Measurements from ENCODE around the gene MTUS2.

Gene MTUS2

GRCh38 chr13:28820099-28821051 lies at the start of gene MTUS2:
TSS of gene MTUS2 (plus strand) at chr13:28820339.
- DNase-seq (ENCODE audit: low spot score): no peak

DNA sequence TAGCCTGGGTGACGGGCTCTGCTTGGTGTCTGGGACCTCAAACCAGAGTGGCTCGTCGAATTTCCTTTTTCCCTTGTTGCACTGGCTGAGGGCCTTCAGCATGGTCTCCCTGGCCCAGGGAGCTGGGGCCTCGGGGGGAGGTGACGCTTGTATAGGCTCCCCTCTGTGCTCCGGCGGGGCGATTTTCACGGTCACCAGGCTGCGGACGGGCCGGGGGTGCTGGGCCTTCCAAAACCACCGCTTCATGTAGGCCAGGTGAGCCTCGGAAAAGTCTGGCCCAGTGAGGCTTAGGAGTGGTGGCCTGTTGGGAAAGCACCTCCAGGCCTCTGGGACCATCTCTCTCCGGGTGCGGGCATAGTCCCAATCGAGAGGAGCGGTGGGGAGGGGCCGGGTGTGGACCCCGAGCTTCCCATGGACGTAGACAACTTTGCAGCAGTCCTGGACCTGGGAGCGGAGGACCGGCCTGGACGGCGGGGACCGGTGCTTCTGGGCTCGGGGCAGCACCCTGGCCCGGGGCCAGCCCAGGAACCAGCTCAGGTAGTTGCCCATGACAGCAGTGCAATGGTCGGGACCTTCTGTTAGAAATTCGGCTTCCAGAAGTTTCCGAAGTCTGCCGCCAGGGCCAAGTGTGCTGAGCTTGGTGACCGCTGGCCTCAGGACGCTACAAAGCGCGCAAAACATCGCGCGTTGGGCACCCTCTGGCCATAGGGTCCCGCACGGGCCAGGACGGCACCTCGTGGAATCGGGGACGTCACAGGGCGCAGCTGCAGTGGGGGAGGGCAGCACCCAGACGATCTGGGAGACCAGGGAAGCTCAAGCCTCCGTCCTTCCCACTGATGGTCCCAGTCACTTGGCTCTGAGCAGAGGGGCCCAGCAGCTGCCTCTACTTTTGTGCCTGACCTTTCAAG lies 41.6 kb upstream of the MTUS2 start:
- no peak for DNase-seq (ENCODE audit: low spot score)

DNA sequence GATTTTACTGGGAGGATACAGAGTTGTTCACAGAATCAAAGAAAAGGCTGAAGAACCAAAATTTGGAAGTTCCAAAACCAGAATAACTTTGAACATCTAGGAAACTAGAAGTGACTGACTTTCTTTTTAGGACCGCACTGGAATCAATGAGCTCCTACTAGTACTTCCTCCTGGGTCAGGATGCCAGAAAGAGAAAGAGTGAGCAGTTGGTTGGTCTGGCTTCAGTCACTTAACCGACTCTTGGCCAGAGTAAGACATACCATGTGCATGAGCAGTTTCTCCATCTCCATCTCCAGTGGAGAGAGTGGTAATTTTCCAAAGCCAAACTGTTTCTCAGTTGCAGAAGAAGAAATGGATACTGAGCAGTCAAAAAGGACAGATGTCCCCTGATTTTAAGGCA lies 27.1 kb upstream of the MTUS2 start:
- peak; percentile 15 for DNase-seq (ENCODE audit: low spot score)

- DNase-seq (ENCODE audit: low spot score): no peak
Measured at GRCh38 chr13:28794396-28794795, 25.7 kb upstream of the MTUS2 start.

GRCh38 chr13:28796938-28797257 lies 23.2 kb upstream of the MTUS2 start:
- no peak for DNase-seq (ENCODE audit: low spot score)

DNA sequence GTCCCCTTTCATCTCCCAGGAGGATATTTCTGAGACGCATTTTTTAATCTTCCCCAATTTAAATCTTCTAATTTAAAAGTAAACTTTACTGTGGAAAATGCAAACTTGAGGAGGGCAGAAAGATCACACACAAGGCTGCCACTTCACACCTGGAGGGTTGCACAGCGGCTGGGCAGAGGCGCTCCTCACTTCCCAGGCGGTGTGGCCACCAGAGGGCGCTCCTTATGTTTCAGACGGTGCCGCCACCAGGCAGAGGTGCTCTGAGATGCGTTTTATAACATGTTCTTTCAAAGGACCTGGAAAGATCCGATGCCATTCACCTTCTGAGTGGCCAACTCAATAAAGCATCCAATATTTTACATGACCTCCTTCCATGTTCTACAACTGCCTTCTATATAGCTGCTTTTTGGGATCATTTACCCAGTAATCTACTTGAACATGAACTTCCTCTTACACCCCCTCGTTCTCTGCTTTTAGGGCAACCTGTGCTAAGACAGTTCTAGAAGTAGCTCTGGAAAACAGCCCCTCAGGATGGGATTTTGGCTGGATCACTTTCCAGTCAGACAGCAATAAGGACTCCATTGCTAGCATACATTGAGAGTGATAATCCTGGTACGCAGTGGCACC lies 14.8 kb upstream of the MTUS2 start:
- peak; percentile 13 for DNase-seq (ENCODE audit: low spot score)

- DNase-seq (ENCODE audit: low spot score): no peak
Measured at GRCh38 chr13:28817204-28817603, 2.9 kb upstream of the MTUS2 start.

DNA sequence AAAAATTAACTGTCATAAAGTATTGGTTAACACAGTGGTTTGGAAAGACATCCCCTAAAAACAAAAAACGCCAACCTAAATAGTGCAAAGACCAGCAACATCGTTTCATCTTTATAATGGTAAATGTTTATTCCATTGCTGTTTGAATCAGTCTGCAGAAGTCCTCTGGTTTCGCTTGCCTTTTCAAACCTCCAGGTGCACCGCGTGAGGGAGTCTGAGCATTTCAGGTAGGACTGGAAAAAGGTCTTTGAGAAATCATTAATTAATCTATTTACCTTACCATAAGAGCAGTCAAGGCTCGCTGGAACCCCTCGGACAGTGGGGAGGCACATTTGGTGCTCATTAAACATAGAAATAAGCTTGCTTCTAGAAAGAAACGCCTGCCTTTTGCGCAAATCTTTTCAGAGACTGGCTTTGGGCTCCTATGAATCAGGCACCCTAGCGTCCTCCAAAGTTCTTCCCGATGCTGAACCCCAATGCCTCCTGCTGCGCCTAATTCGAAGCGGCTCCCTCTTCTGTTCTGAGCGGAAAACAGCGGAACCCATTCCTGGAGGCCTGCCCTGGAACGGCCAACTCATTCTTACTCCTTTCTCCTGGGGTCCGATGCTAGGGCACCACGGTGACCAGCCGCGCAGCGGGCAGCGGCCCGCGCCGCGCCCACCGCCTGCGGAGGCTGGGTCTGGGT lies 951 bp upstream of the MTUS2 start:
- no peak for DNase-seq (ENCODE audit: low spot score)

DNA sequence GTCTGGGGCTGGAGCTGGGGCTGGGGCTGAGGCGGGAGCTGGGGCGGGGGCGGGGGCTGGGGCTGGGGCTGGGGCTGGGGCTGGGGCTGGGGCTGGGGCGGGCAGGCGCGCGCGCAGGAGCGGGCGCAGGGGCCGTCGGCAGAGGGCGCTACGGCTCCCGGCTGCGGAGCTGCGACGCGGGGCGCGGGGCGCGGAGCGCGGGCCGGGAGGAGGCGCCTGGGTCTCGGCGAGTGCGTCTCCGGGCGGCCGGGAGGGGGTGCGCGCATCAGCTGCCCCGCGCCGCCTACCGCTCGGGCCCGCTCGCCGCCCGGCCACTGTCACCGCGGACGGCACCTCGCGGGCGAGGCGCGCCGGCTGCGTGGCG lies 422 bp upstream of the MTUS2 start:
- DNase-seq (ENCODE audit: low spot score): no peak

GRCh38 chr13:28822151-28822550 lies 2.0 kb downstream of the MTUS2 start:
- DNase-seq (ENCODE audit: low spot score): no peak

GRCh38 chr13:28822801-28823200 lies 2.7 kb downstream of the MTUS2 start:
- no peak for DNase-seq (ENCODE audit: low spot score)

DNA sequence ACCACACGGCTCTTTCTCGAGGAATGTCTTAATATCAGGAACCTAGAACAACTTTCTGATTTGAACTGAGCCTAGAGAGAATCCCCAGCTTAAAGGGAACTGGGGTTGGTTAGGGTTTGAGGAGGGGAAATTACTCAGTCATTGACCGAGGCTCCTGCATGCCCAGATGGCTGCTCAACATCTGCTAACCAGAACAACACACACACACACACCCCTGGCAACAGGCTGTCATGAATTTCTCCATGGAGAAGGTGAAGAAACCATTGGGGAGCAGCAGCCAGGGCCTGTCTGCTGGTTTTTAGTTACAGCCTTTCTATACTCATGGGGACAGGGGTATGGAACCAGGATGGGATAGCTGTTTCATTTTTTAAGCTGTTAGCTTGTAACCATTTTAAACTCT lies 5.2 kb downstream of the MTUS2 start:
- no peak for DNase-seq (ENCODE audit: low spot score)

GRCh38 chr13:28826368-28826767 lies 6.2 kb downstream of the MTUS2 start:
- no peak for DNase-seq (ENCODE audit: low spot score)

GRCh38 chr13:28830580-28830979 lies 10.4 kb downstream of the MTUS2 start:
- DNase-seq (ENCODE audit: low spot score): no peak

- no peak for DNase-seq (ENCODE audit: low spot score)
Measured at GRCh38 chr13:28831117-28831516, 11.0 kb downstream of the MTUS2 start.

DNA sequence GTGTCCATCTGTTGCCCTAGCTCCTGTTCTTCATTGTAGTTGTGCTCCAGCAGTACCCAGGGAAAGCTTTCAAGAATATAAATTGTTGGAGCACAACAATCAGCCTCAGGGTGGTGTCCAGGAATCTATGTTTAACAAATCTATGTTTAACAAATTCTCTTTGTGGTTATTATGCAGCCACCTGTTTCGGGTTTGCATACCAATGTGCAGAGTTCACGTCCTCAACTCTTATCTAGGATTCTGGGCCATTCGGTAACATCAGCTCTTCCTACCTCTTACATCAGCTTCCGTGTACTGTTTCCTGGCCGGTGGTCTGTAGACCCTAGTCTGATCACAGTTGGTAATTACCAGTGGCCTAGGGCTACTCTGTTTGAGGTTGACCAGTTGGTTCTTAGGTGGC lies 17.0 kb downstream of the MTUS2 start:
- no peak for DNase-seq (ENCODE audit: low spot score)

DNA sequence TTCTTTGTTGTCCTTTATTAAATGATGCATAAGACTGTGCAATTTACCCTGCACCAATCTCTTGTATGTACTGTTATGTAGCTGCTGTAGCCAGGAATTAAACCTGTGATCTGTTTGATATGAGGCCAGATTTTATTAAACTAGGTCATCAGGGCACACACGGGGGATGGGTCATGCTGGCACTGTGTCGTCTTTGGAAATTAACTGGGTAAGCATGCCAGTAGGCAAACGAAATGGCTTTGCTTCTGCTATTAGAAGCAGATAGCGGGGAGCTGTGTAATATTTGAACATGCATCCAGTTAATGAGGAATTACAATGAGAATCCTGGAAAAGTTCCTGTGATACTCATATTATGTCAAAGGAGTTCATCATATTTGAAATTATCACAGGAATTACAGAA lies 23.5 kb downstream of the MTUS2 start:
- DNase-seq (ENCODE audit: low spot score): no peak

- DNase-seq (ENCODE audit: low spot score): no peak
Measured at GRCh38 chr13:28849441-28849840, 29.3 kb downstream of the MTUS2 start.

GRCh38 chr13:28850226-28850625 lies 30.1 kb downstream of the MTUS2 start:
- DNase-seq (ENCODE audit: low spot score): no peak

- no peak for DNase-seq (ENCODE audit: low spot score)
Measured at GRCh38 chr13:28851422-28851821, 31.3 kb downstream of the MTUS2 start.

- no peak for DNase-seq (ENCODE audit: low spot score)
Measured at GRCh38 chr13:28854657-28855056, 34.5 kb downstream of the MTUS2 start.

- DNase-seq (ENCODE audit: low spot score): no peak
Measured at GRCh38 chr13:28856287-28856686, 36.1 kb downstream of the MTUS2 start.
